ENCODE results near the gene KLHDC1. TPM values are rescaled to one million over a fixed set of nuclear protein-coding genes. Genes with fewer than 3 reads are reported as not detected.
"Not testable (repeated sequence)": the region's sequence is repeated elsewhere in the genome, so short reads cannot be mapped to it uniquely, and the experiment has no call there.

The KLHDC1 gene
- total RNA-seq, 1 donor from 2014 or later, result 1.1 TPM

DNA sequence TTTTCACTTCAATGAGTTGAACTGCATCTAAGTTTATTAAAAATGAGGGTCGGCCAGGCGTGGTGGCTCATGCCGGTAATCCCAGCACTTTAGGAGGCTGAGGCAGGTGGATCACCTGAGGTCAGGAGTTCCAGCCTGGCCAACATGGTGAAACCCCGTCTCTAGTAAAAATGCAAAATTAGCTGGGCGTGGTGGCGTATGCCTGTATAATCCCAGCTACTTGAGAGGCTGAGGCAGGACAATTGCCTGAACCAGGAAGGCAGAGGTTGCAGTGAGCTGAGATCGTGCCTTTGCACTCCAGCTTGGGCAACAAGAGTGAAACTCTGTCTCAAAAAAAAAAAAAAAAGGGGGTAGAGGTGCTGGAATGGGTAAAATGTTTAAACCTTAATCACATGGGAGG lies 88.1 kb downstream of the KLHDC1 start:
- intact Hi-C loops (cut with micrococcal nuclease), result not testable (repeated sequence)

DNA sequence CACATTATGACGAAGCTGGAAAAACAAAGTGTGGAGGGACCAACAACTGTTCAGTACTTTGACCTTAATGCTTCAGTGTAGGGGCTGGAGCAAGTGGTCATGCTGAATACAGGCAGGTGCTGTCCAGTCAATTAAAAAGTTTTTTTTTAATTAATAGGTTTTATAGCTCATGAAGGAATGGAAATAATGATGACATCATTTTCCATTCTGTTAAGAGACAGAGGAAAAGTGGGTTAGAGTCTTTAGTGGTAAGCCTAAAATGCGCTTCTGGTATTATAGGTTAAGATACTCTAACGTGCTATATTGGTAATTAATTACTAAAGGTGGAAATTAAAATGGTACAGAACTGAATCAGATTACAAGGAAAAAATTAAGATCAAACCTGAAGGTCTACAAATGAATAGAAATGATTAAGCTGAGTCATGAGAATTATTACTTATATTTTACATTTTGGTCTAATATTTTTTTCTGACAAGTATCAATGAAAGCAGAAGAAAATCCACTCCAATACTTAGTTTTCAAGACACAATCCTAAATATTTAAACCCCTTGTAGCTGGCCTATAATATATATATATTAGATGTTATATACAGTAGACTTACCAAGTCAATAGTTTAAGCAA lies 90.6 kb downstream of the KLHDC1 start:
- intact Hi-C loops (cut with micrococcal nuclease), result no loop called here

DNA sequence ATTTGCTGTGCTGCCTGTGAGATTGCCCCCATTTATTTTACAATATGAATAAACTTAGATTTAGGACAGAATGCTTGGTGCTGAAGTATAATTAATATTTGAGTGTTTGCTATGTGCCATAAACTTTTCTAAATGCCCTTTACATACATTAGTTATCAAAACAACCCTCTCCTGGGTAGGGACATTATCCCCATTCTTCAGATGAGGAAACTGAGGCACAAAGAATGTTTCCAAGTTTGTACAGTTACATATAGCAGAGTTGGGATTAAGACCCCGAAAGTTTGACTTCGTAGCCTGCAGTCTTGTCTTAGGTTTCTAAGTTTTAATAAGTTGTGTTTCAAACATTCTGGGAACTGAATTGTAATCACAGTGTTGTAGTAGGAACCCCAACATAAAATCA lies 93.4 kb downstream of the KLHDC1 start:
- intact Hi-C loops (cut with micrococcal nuclease), result no loop called here

DNA sequence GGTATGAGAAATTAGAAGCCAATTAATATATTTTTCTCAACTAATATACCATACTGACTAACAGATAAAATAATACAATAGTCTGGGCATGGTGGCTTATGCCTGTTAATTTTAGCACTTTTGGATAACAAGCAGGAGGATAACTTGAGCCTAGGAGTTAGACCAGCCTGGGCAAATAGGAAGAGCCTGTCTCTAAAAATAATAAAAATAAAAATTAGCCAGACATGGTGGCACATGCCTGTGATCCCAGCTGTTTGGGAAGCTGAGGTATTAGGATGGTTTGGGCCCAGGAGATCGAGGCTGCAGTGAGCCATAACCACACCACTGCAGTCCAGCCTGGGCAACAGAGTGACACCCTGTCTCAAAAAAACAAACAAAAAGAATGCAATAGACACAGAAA lies 99.7 kb downstream of the KLHDC1 start:
- intact Hi-C loops (cut with micrococcal nuclease), result no loop called here

DNA sequence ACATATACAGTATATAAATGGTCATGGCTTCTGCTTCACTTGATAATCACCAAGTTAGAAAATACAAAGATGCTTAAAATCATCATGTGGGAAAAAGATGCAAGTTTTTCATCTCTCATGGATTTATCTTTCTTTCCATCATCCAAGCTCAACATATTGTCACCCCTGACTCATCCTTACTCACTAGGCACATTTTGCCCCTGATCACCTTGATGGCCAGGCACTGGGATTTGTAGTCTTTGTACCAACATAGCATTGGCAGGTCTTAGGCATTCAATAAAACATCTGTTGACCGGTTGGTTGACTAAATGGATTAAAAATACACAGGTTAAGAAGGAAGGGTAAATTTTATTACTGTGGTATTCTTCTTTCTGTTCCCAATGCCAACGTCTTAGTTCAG lies 103.1 kb downstream of the KLHDC1 start:
- intact Hi-C loops (cut with micrococcal nuclease), result no loop called here

Other genes starting within 250 kb of the KLHDC1 start
- gene RPS29, start 106.7 kb upstream of the KLHDC1 start, total RNA-seq, result 2,033 and 2,075 TPM in 2 replicates
- 48.4 and 48.7 TPM in 2 replicates for gene LRR1, start 94.2 kb upstream of the KLHDC1 start, total RNA-seq
- 222 and 225 TPM in 2 replicates for gene RPL36AL, start 72.5 kb upstream of the KLHDC1 start, total RNA-seq
- gene MGAT2, start 72.3 kb upstream of the KLHDC1 start, total RNA-seq, result 69.2 and 70.0 TPM in 2 replicates
- 6.3 and 6.6 TPM in 2 replicates for gene DNAAF2, start 57.9 kb upstream of the KLHDC1 start, total RNA-seq
- 32.7 and 33.9 TPM in 2 replicates for gene POLE2, start 4.9 kb upstream of the KLHDC1 start, total RNA-seq
- 29.6 and 30.6 TPM in 2 replicates for gene KLHDC2, start 75.0 kb downstream of the KLHDC1 start, total RNA-seq
- 72.7 and 73.5 TPM in 2 replicates for gene NEMF, start 159.7 kb downstream of the KLHDC1 start, total RNA-seq
- 144 and 145 TPM in 2 replicates for gene ARF6, start 200.0 kb downstream of the KLHDC1 start, total RNA-seq